Tibial nerve (tissue), 3 donors: ENCODE measurements around the gene PDXP.

Experiments used
- POLR2A ChIP-seq, 2 donors: fragments of 450-650 bp; IDR thresholded peaks; one replicate each; pipeline ENCODE4 v1.6.1; 2017; ENCODE audit warnings: antibody characterized with exemption in 2 of 2, mild to moderate bottlenecking in 2 of 2, moderate library complexity in 2 of 2
- TF ChIP-seq, protein P1 (sequence below), 5 experiments: fragments of 200-600 bp in 3 of 5; fragments of 450-650 bp in 2 of 5; sonication (generic) in 3 of 5; IDR thresholded peaks; one replicate each; pipeline ENCODE4 v1.5.1; 2016 to 2019; ENCODE audit warnings: antibody characterized with exemption in 5 of 5, mild to moderate bottlenecking in 3 of 5, moderate library complexity in 2 of 5

DNA sequence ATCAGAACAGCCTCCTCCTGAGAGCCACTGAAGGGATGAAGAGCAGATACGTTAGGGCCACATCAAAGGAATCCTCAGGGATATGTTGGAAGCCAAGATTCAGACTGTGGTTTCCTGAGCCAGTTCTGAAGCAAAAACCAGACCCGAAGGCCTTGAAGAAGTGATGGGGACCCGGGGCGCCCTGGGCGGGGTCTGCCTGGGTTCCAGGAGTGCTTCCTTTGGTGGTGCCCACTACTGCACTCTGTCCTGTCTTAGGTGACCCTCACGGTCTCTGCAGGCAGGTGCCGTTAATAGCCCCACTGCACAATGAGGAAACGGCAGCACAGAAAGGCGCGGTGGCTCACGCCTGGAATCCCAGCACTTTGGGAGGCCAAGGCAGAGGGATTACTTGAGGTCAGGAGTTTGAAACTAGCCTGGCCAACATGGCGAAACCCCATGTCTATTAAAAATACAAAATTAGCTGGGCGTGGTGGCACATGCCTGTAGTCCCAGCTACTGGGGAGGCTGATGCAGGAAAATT is 31.9 kb upstream of the PDXP start:
- TF ChIP-seq, protein P1, sequence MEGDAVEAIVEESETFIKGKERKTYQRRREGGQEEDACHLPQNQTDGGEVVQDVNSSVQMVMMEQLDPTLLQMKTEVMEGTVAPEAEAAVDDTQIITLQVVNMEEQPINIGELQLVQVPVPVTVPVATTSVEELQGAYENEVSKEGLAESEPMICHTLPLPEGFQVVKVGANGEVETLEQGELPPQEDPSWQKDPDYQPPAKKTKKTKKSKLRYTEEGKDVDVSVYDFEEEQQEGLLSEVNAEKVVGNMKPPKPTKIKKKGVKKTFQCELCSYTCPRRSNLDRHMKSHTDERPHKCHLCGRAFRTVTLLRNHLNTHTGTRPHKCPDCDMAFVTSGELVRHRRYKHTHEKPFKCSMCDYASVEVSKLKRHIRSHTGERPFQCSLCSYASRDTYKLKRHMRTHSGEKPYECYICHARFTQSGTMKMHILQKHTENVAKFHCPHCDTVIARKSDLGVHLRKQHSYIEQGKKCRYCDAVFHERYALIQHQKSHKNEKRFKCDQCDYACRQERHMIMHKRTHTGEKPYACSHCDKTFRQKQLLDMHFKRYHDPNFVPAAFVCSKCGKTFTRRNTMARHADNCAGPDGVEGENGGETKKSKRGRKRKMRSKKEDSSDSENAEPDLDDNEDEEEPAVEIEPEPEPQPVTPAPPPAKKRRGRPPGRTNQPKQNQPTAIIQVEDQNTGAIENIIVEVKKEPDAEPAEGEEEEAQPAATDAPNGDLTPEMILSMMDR (IDR thresholded peaks at IDR 0.05): no peak
- TF ChIP-seq POLR2A (IDR thresholded peaks at IDR 0.05): no peak
